Spleen (tissue), 7 donors: ENCODE data around the gene CLDN6.

ENCODE experiments used
- POLR2A ChIP-seq, 3 donors: fragments of 450-650 bp; IDR thresholded peaks; one replicate each; pipeline ENCODE4 v1.5.1; 2017; ENCODE audit warnings: antibody characterized with exemption in 3 of 3, mild to moderate bottlenecking in 1 of 3
- POLR2AphosphoS5 ChIP-seq, 3 donors: sonication (generic); formaldehyde crosslinking; IDR thresholded peaks; one replicate each; pipeline ENCODE4 v1.5.1; 2017; ENCODE audit warnings: antibody characterized with exemption in 3 of 3
- TF ChIP-seq, protein P1 (sequence below), 11 experiments: fragments of 200-600 bp in 7 of 11; fragments of 450-650 bp in 4 of 11; sonication (generic) in 4 of 11; IDR thresholded peaks in 8 of 11; conservative IDR thresholded peaks in 3 of 11; 1 replicate in 7 of 11; 2 replicates in 4 of 11; pipeline versions ENCODE4 v1.4.0 to v1.8.0; 2016 to 2021; ENCODE audit warnings: antibody characterized with exemption in 11 of 11, inconsistent platforms in 4 of 11, mild to moderate bottlenecking in 1 of 11
- donor health status: DM: no; HTN: no; CAD: no; lungs with moderate emphysema.
- donor health status: DM: no; HTN: no; CAD: no.
- donor health status: DM: no; HTN: no; CAD: no.

DNA sequence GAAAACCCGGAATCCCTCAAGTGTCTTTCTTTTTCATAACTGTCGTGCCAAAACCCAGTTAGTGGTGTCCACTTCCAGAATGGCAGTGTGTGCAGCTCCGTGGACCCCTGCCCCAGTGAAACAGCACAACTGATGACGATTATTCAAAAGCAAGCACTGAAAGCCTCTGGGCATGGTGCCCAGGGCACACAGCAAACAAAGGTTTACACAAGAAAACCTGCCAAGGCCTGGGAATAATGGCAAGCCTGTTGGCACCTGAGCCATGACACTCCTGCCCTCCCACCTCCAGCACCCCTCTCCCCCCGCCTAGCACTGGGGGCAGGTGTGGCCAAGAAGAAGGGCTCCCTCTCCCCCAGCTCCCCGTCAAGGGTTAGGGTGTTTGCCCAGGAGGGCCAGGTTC is 40.5 kb downstream of the CLDN6 start:
- TF ChIP-seq, protein P1, sequence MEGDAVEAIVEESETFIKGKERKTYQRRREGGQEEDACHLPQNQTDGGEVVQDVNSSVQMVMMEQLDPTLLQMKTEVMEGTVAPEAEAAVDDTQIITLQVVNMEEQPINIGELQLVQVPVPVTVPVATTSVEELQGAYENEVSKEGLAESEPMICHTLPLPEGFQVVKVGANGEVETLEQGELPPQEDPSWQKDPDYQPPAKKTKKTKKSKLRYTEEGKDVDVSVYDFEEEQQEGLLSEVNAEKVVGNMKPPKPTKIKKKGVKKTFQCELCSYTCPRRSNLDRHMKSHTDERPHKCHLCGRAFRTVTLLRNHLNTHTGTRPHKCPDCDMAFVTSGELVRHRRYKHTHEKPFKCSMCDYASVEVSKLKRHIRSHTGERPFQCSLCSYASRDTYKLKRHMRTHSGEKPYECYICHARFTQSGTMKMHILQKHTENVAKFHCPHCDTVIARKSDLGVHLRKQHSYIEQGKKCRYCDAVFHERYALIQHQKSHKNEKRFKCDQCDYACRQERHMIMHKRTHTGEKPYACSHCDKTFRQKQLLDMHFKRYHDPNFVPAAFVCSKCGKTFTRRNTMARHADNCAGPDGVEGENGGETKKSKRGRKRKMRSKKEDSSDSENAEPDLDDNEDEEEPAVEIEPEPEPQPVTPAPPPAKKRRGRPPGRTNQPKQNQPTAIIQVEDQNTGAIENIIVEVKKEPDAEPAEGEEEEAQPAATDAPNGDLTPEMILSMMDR (IDR thresholded peaks at IDR 0.05 in 8 of 11, conservative IDR thresholded peaks at IDR 0.05 in 3 of 11), result no peak
- no peak for TF ChIP-seq POLR2AphosphoS5 (IDR thresholded peaks at IDR 0.05)
- TF ChIP-seq POLR2A (IDR thresholded peaks at IDR 0.05), result no peak
